Measurements from ENCODE around the gene RIPPLY2. TPM values are rescaled to one million over a fixed set of nuclear protein-coding genes. Genes with fewer than 3 reads are reported as not detected.

Gene RIPPLY2
- total RNA-seq, 1 donor from 2014 or later = not detected

GRCh38 chr6:83846291-83846690 lies 6.9 kb upstream of the RIPPLY2 start:
- intact Hi-C loops (cut with micrococcal nuclease) = no loop called here
- DNase-seq (ENCODE audit: low spot score) = no peak
- Mint-ChIP-seq H3K4me1 (ENCODE audit: low read depth) (no peaks in the 10 kb centered on the region), H3K27me3 (ENCODE audit: insufficient read depth) (peaks cover 18% of the 10 kb centered on the region), H3K36me3 (ENCODE audit: low read depth) (no peaks in the 10 kb centered on the region), H3K9me3 (no peaks in the 10 kb centered on the region), H3K4me3 (no peak overlapping the region), H3K27ac (no peak overlapping the region)

DNA sequence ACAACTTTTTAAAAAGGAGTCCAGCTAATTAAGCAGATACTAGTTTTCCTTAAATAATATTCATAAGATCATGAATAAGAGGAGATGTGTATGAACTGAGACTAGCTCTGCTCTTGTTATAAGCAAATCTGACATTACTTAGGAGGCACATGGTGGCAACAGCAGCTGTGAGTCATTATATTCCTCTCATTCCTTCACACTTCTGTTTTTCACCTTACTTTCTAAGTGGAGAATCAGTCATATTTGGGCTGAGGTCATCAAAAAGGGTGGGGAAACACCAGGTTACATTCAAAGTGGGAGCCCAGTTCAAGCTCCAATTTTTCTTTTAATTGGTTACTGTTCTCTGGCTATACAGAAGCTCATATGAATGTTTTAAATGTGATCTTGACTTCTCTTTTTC lies 6.0 kb upstream of the RIPPLY2 start:
- H3K27me3 Mint-ChIP-seq (ENCODE audit: insufficient read depth) = peaks cover 18% of the 10 kb centered on the region
- no peaks in the 10 kb centered on the region for H3K4me1 Mint-ChIP-seq (ENCODE audit: low read depth)
- no peak overlapping the region for H3K4me3 Mint-ChIP-seq
- peak overlapping the region; percentile 65 for H3K27ac Mint-ChIP-seq
- no peak for DNase-seq (ENCODE audit: low spot score)
- no peaks in the 10 kb centered on the region for H3K9me3 Mint-ChIP-seq
- H3K36me3 Mint-ChIP-seq (ENCODE audit: low read depth) = no peaks in the 10 kb centered on the region
- intact Hi-C loops (cut with micrococcal nuclease) = no loop called here

GRCh38 chr6:83849127-83849526 lies 4.0 kb upstream of the RIPPLY2 start:
- H3K9me3 Mint-ChIP-seq = no peaks in the 10 kb centered on the region

GRCh38 chr6:83849610-83850009 lies 3.5 kb upstream of the RIPPLY2 start:
- Mint-ChIP-seq H3K4me3 (no peak overlapping the region), H3K27ac (no peak overlapping the region), H3K27me3 (ENCODE audit: insufficient read depth) (peaks cover 34% of the 10 kb centered on the region), H3K9me3 (no peaks in the 10 kb centered on the region), H3K36me3 (ENCODE audit: low read depth) (no peaks in the 10 kb centered on the region), H3K4me1 (ENCODE audit: low read depth) (no peaks in the 10 kb centered on the region)
- DNase-seq (ENCODE audit: low spot score) = no peak
- intact Hi-C loops (cut with micrococcal nuclease) = loop anchor here (10.0 kb wide), 2 partner anchors 655 to 915 kb away; partner anchors contain the start of genes PGM3, RWDD2A and TBX18

More at GRCh38 chr6:83849127-83849526, 4.0 kb upstream of the RIPPLY2 start:
- no peak for DNase-seq (ENCODE audit: low spot score)
- no peaks in the 10 kb centered on the region for H3K4me1 Mint-ChIP-seq (ENCODE audit: low read depth)
- peaks cover 29% of the 10 kb centered on the region for H3K27me3 Mint-ChIP-seq (ENCODE audit: insufficient read depth)
- no peaks in the 10 kb centered on the region for H3K36me3 Mint-ChIP-seq (ENCODE audit: low read depth)
- no peak overlapping the region for H3K4me3 Mint-ChIP-seq
- no peak overlapping the region for H3K27ac Mint-ChIP-seq
- intact Hi-C loops (cut with micrococcal nuclease) = no loop called here

GRCh38 chr6:83852528-83853177 lies 507 bp upstream of the RIPPLY2 start:
- no peak for DNase-seq (ENCODE audit: low spot score)
- Mint-ChIP-seq H3K4me3 (no peak overlapping the region), H3K4me1 (ENCODE audit: low read depth) (no peaks in the 10 kb centered on the region), H3K9me3 (no peaks in the 10 kb centered on the region), H3K27me3 (ENCODE audit: insufficient read depth) (peaks cover 44% of the 10 kb centered on the region), H3K27ac (no peak overlapping the region), H3K36me3 (ENCODE audit: low read depth) (no peaks in the 10 kb centered on the region)
- intact Hi-C loops (cut with micrococcal nuclease) = loop anchor here (10.0 kb wide), 2 partner anchors 658 to 912 kb away; partner anchors contain the start of genes PGM3, RWDD2A and TBX18

- Mint-ChIP-seq H3K27ac (no peak overlapping the region), H3K9me3 (no peaks in the 10 kb centered on the region), H3K4me3 (peak overlapping the region; percentile 49), H3K27me3 (ENCODE audit: insufficient read depth) (peaks cover 42% of the 10 kb centered on the region), H3K36me3 (ENCODE audit: low read depth) (no peaks in the 10 kb centered on the region), H3K4me1 (ENCODE audit: low read depth) (peaks cover 5% of the 10 kb centered on the region)
- DNase-seq (ENCODE audit: low spot score) = no peak
- intact Hi-C loops (cut with micrococcal nuclease) = loop anchor here (10.0 kb wide), 2 partner anchors 659 to 911 kb away; partner anchors contain the start of genes PGM3, RWDD2A and TBX18
Measured at GRCh38 chr6:83854001-83854501, 891 bp downstream of the RIPPLY2 start.

DNA sequence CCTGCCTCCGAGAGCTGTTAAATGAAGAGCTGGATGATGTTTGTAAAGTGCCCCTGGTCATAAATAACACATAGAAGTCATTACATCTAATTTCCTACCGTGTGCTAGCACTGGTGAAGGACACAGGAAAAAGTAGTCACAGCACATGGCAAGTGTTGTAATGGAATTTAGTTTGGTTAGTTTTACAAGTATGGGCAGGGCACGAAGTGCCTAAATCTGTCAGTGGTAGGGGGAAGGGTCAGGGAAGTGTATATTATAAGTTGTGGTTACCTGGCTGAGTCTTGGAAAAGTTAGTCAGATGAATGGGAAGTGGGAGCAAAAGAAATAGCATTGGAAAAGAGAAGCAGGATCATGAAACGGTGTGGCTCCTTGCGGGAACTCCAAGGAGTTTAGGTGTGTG lies 1.6 kb downstream of the RIPPLY2 start:
- no peak overlapping the region for H3K27ac Mint-ChIP-seq
- H3K9me3 Mint-ChIP-seq = no peaks in the 10 kb centered on the region
- H3K36me3 Mint-ChIP-seq (ENCODE audit: low read depth) = no peaks in the 10 kb centered on the region
- DNase-seq (ENCODE audit: low spot score) = no peak
- H3K4me3 Mint-ChIP-seq = no peak overlapping the region
- peaks cover 39% of the 10 kb centered on the region for H3K27me3 Mint-ChIP-seq (ENCODE audit: insufficient read depth)
- intact Hi-C loops (cut with micrococcal nuclease) = loop anchor here (5.0 to 10.0 kb wide), 3 partner anchors 660 to 1607 kb away; partner anchors contain the start of genes IBTK, PGM3, RWDD2A and TBX18
- H3K4me1 Mint-ChIP-seq (ENCODE audit: low read depth) = peaks cover 8% of the 10 kb centered on the region

DNA sequence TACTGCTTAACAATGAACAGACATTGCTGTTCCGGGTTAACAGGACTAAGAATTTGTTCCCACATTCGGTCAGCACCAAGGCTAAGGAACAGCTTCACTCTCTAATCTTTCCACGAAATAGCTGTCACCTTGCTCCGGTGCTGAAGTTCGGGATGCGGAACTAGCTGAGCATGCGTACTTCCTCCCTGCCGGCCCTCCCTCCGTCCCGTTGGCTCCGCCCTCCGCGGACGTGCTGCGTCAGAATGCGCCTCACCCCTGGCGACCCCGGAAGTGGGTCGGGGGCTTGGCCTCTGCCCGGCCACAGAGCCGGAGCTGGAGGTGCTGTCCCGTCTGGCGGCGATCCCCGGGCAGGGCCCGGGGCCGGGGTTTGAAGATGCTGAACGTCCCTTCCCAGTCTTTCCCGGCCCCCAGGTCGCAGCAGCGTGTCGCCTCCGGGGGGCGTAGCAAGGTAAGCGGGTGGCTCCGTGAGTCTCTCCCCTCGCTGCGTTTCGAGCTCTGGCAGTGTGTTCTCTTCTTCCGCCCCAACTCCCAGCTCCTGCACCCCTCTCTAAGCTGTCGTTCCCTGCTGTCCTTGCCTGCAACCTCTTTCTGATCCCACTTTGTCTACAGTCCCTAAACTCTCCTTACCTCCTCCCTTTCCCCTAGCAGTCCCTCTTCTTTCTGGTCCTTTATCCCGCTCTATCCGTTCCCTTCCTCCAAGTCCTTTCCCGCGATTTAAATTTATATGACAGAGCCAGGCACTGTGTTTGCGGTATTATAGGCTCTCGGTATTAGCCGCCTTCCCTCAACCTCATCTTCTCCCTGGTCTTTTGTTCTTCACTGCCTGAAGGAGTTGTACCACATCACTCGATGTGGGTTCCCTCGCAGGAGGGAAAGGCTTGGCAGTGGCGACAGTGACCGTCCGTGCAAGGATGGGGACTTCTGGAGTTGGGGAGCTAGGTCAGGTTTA lies 6.5 kb downstream of the RIPPLY2 start, which contains the start of gene CYB5R4:
CYB5R4 (plus strand) TSS at position 280 of the 949 bp plus-strand sequence; CDS start at position 374, 94 bp downstream.
- DNase-seq (ENCODE audit: low spot score) = peak; percentile 91
- peak within 1 kb of the TSS; percentile 99 for H3K4me3 Mint-ChIP-seq
- H3K4me1 Mint-ChIP-seq (ENCODE audit: low read depth) = peaks cover 33% of the 10 kb centered on the region
- H3K9me3 Mint-ChIP-seq = no peaks in the 10 kb centered on the region
- H3K36me3 Mint-ChIP-seq (ENCODE audit: low read depth) = peaks cover 10% of the 10 kb centered on the region
- intact Hi-C loops (cut with micrococcal nuclease) = loop anchor here (1.0 to 10.0 kb wide), 7 partner anchors 25 to 1818 kb away; partner anchors contain the start of genes CEP162, IBTK, PGM3 and RWDD2A
- peak within 1 kb of the TSS; percentile 90 for H3K27ac Mint-ChIP-seq
- peaks cover 11% of the 10 kb centered on the region for H3K27me3 Mint-ChIP-seq (ENCODE audit: insufficient read depth)

- intact Hi-C loops (cut with micrococcal nuclease) = loop anchor here (5.0 kb wide), 1 partner anchor 1817 kb away; no protein-coding TSS in a partner anchor
- H3K36me3 Mint-ChIP-seq (ENCODE audit: low read depth) = peaks cover 17% of the 10 kb centered on the region
Measured at GRCh38 chr6:83860359-83860755, 7.2 kb downstream of the RIPPLY2 start.

GRCh38 chr6:83860782-83861495 lies 7.8 kb downstream of the RIPPLY2 start:
- H3K36me3 Mint-ChIP-seq (ENCODE audit: low read depth) = peaks cover 23% of the 10 kb centered on the region
- peak overlapping the region; percentile 90 for H3K27ac Mint-ChIP-seq
- intact Hi-C loops (cut with micrococcal nuclease) = loop anchor here (5.0 kb wide), 1 partner anchor 1816 kb away; no protein-coding TSS in a partner anchor
- peaks cover 2% of the 10 kb centered on the region for H3K27me3 Mint-ChIP-seq (ENCODE audit: insufficient read depth)
- no peaks in the 10 kb centered on the region for H3K9me3 Mint-ChIP-seq
- peaks cover 33% of the 10 kb centered on the region for H3K4me1 Mint-ChIP-seq (ENCODE audit: low read depth)
- H3K4me3 Mint-ChIP-seq = peak overlapping the region; percentile 99
- DNase-seq (ENCODE audit: low spot score) = no peak

More at GRCh38 chr6:83860359-83860755, 7.2 kb downstream of the RIPPLY2 start:
- H3K4me1 Mint-ChIP-seq (ENCODE audit: low read depth) = peaks cover 33% of the 10 kb centered on the region
- H3K27ac Mint-ChIP-seq = peak overlapping the region; percentile 90
- H3K9me3 Mint-ChIP-seq = no peaks in the 10 kb centered on the region
- peak overlapping the region; percentile 99 for H3K4me3 Mint-ChIP-seq
- DNase-seq (ENCODE audit: low spot score) = no peak
- peaks cover 6% of the 10 kb centered on the region for H3K27me3 Mint-ChIP-seq (ENCODE audit: insufficient read depth)

- H3K4me3 Mint-ChIP-seq = no peak overlapping the region
- H3K9me3 Mint-ChIP-seq = peaks cover 11% of the 10 kb centered on the region
- no peaks in the 10 kb centered on the region for H3K27me3 Mint-ChIP-seq (ENCODE audit: insufficient read depth)
- H3K36me3 Mint-ChIP-seq (ENCODE audit: low read depth) = peaks cover 40% of the 10 kb centered on the region
- H3K4me1 Mint-ChIP-seq (ENCODE audit: low read depth) = peaks cover 33% of the 10 kb centered on the region
- intact Hi-C loops (cut with micrococcal nuclease) = loop anchor here (5.0 kb wide), 1 partner anchor 1814 kb away; no protein-coding TSS in a partner anchor
- H3K27ac Mint-ChIP-seq = no peak overlapping the region
- no peak for DNase-seq (ENCODE audit: low spot score)
Measured at GRCh38 chr6:83862776-83863471, 9.8 kb downstream of the RIPPLY2 start.
